ENCODE measurements around the gene SLC16A3. TPM values are rescaled to one million over a fixed set of nuclear protein-coding genes. Genes with fewer than 3 reads are reported as not detected.

SLC16A3 gene
- total RNA-seq, 1 experiment from 2014 or later, result 28.7 TPM

DNA sequence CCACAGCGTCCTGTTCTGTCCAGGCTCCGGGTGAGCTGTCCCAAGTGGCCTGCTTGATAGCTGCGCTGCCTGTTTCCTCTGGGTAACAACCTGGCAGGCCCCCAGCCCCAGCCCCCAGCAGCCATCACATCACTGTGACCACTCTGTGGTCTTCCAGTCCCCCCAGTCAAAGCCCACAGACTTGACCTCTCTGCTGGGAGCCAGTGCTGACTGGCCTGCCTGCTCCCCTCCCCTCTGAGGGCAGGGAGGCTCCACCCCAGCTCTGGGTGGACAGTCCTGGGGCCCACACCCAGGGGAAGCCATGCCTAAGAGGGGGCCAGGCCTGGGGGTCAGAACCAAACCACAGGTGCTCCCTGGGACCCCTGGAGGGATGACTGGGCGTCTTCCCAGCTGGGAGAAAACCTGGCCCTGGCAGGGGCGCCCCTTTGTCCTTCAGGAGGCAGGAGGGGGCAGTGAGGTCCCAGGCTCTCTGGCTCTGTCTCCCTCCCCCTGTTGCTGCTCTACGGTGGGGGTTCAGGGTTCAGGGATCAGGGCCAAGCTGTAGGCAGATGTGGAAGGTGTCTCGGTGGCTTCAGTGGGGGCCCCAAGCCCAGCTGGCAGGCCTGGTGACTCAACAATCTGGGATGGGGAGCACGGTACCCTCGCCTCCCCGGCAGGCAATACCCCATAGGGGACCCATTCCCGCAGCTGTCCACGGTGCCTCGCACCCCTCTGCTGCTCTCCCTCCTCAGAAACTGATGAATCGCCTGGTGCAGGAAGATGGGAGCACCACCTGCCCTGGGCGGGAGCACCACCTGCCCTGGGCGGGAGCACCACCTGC lies 1.8 kb upstream of the SLC16A3 start:
- H3K4me3 Mint-ChIP-seq, result no peak overlapping the region
- TF ChIP-seq ZNF263 (CRISPR knock-in tag; IDR thresholded peaks at IDR 0.05; ENCODE audit: low read depth) (peak; percentile 94), GABPB1 (CRISPR knock-in tag; IDR thresholded peaks at IDR 0.05) (0 out of 2 replicates have a peak, but pooled peaks have one; percentile 5), ZNF425 (CRISPR knock-in tag; conservative IDR thresholded peaks at IDR 0.05) (no peak), TEAD4 (CRISPR knock-in tag; IDR thresholded peaks at IDR 0.05) (no peak), FOXJ3 (CRISPR knock-in tag; IDR thresholded peaks at IDR 0.05; ENCODE audit: borderline replicate concordance) (no peak)
- H3K36me3 Mint-ChIP-seq, result no peaks in the 10 kb centered on the region
- ChIA-PET CTCF (interaction anchor here (0.6 to 1.0 kb wide), 2 partner anchors 10 to 13 kb away, joined by 3 to 4 read pairs; no protein-coding TSS in a partner anchor), POLR2A (no interaction called here)
- ATAC-seq, result no peak
- peaks cover 34% of the 10 kb centered on the region for H3K27me3 Mint-ChIP-seq (ENCODE audit: low read depth)
- no peak for DNase-seq (ENCODE audit: low spot score)
- no peaks in the 10 kb centered on the region for H3K9me3 Mint-ChIP-seq
- H3K27ac Mint-ChIP-seq, result no peak overlapping the region
- peaks cover 4% of the 10 kb centered on the region for H3K4me1 Mint-ChIP-seq

DNA sequence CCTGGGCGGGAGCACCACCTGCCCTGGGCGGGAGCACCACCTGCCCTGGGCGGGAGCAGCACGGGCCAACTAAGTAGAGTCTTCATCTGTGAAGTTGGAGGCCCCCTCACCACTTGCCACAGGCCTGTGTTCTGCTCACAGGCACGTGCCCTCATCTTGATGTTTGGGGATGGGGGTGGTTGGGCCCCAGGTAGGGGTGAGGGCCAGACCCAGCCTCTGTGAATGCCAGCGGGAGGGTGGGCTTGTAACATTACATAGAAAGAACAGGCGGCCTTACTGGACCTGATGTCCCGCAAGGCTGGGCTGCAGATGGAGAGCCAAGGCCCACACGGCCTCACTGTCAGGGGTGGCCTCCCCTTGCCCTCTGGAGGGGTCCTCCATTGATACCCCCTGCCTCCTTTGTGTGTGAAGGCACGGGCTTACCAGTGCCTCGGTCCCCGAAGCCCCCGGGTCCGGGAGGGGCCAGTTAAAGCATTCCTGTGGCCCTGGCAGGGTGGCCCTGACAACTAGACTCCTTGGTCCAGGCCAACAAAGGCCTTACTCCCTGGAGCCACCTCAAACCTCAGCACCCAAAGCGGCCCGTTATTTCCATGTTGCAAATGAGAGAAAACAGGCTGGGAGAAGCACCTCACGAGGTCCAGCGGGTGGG lies 1.1 kb upstream of the SLC16A3 start:
- H3K36me3 Mint-ChIP-seq, result no peaks in the 10 kb centered on the region
- H3K4me1 Mint-ChIP-seq, result peaks cover 4% of the 10 kb centered on the region
- no peak overlapping the region for H3K27ac Mint-ChIP-seq

GRCh38 chr17:82228278-82228841 lies 482 bp upstream of the SLC16A3 start:
- ChIA-PET CTCF (interaction anchor here (1.4 kb wide), 1 partner anchor 198 kb away, joined by 4 read pairs; no protein-coding TSS in a partner anchor), POLR2A (interaction anchor here (1.1 kb wide), 1 partner anchor 14 kb away, joined by 3 read pairs; no protein-coding TSS in a partner anchor)
- H3K4me1 Mint-ChIP-seq, result peaks cover 4% of the 10 kb centered on the region
- DNase-seq (ENCODE audit: low spot score) (peak; percentile 50), ATAC-seq (peak; percentile 8)
- H3K27ac Mint-ChIP-seq, result no peak overlapping the region
- peak; percentile 36; the same call in 1 of the 2 replicates for TF ChIP-seq FOXP1 (CRISPR knock-in tag; IDR thresholded peaks at IDR 0.05; ENCODE audit: borderline replicate concordance)
- TF ChIP-seq, protein P1, sequence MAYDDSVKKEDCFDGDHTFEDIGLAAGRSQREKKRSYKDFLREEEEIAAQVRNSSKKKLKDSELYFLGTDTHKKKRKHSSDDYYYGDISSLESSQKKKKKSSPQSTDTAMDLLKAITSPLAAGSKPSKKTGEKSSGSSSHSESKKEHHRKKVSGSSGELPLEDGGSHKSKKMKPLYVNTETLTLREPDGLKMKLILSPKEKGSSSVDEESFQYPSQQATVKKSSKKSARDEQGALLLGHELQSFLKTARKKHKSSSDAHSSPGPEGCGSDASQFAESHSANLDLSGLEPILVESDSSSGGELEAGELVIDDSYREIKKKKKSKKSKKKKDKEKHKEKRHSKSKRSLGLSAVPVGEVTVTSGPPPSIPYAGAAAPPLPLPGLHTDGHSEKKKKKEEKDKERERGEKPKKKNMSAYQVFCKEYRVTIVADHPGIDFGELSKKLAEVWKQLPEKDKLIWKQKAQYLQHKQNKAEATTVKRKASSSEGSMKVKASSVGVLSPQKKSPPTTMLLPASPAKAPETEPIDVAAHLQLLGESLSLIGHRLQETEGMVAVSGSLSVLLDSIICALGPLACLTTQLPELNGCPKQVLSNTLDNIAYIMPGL (CRISPR knock-in tag; IDR thresholded peaks at IDR 0.05), result 0 out of 2 replicates have a peak, but pooled peaks have one; percentile 19
- 0 out of 2 replicates have a peak, but pooled peaks have one; percentile 22 for TF ChIP-seq E2F5 (CRISPR knock-in tag; IDR thresholded peaks at IDR 0.05)
- TF ChIP-seq ZSCAN18 (CRISPR knock-in tag; IDR thresholded peaks at IDR 0.05), result no peak
- TF ChIP-seq SP1 (CRISPR knock-in tag; conservative IDR thresholded peaks at IDR 0.05), result peak; percentile 31; the same call in 1 of the 2 replicates
- H3K4me3 Mint-ChIP-seq, result peak overlapping the region; percentile 61
- H3K9me3 Mint-ChIP-seq, result no peaks in the 10 kb centered on the region
- no peaks in the 10 kb centered on the region for H3K36me3 Mint-ChIP-seq
- H3K27me3 Mint-ChIP-seq (ENCODE audit: low read depth), result peaks cover 30% of the 10 kb centered on the region

More for the DNA sequence above, 1.1 kb upstream of the SLC16A3 start:
- ChIA-PET CTCF (interaction anchor here (1.0 kb wide), 1 partner anchor 9 kb away, joined by 3 read pairs; no protein-coding TSS in a partner anchor), POLR2A (no interaction called here)
- DNase-seq (ENCODE audit: low spot score) (no peak), ATAC-seq (no peak)
- peak overlapping the region; percentile 61 for H3K4me3 Mint-ChIP-seq
- no peaks in the 10 kb centered on the region for H3K9me3 Mint-ChIP-seq
- no peak for TF ChIP-seq NFATC4 (CRISPR knock-in tag; IDR thresholded peaks at IDR 0.05)
- TF ChIP-seq ZNF263 (CRISPR knock-in tag; IDR thresholded peaks at IDR 0.05; ENCODE audit: low read depth), result peak; percentile 91
- TF ChIP-seq ATF1 (CRISPR knock-in tag; IDR thresholded peaks at IDR 0.05), result 0 out of 2 replicates have a peak, but pooled peaks have one; percentile 42
- H3K27me3 Mint-ChIP-seq (ENCODE audit: low read depth), result peaks cover 31% of the 10 kb centered on the region

Measured in WTC11 (cell line).